Measurements from ENCODE around the gene PRDM12.

Gene PRDM12

DNA sequence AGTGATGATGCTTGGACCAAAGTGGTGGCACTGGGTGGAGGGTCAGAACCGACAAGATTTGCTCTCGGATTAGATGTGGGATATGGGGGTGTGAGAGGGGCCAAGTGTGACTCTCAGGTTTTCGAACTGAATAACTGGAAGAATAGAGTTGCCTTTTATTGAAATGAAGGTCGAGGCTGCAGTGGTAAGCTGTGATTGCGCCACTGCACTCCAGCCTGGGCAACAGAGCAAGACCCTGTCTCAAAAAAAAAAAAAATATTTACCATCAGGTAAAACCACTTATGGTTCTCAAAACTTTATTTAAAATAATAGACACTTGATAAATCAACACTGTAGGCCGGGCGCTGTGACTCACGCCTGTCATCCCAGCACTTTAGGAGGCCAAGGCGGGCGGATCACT lies 56.4 kb downstream of the PRDM12 start:
- no peak for DNase-seq (ENCODE audit: low read depth)

DNA sequence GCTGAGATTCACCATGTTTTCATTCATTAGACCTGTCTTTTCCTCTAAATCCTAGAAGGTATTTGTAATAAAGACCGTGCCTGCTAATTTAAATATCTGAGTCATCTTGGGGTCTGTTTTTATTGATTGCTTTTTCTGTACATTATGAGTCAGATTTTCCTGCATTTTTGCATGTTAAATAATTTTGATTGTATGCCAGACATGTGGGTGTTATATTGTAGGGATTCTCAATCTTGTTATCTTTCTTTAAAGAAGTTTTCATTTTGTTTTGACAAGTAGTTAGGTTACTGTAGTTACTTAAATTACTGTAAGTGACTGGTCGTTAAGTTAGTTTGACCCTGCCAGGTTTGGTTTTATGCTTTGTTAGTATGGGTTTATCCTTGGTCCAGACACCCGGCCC lies 64.3 kb downstream of the PRDM12 start:
- no peak for DNase-seq (ENCODE audit: low read depth)

DNA sequence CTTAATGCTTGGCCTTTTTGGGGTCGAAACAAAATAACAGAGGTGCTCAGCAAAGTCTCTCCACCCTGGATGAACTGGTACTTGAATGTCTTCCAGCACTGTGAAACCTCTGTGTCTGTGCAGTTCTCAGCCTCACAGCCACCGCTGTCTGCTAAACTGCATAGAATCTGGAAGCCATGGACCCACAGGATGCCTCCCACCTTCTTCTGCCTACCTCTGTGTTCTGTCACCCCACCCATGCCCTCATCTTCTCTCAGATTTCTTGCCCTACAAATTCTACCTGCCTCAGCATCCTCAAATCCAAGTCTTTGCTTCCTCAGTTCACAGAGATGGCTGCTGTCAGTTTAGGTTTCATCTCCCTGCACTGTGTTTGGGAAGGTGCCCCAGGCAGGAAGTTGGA lies 64.8 kb downstream of the PRDM12 start:
- DNase-seq (ENCODE audit: low read depth) = no peak

DNA sequence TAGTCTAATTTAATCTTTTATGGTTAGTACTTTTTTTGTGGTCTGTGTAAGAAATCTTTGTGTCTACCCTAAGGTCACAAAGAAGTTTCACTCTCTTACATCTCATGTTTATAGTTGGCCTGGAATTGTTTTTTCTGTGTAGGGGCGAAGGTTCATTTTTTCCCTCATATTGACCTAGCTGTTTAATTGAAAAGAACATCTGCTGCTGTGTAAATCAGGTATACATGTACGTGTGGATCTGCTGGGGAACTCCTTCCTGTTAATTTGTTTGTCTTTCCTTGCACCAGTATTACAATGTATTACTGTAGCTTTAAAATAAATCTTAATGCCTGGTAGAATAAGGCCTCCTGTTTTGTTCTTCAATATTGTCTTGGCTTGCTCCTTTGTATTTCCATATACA lies 67.0 kb downstream of the PRDM12 start:
- no peak for DNase-seq (ENCODE audit: low read depth)

DNA sequence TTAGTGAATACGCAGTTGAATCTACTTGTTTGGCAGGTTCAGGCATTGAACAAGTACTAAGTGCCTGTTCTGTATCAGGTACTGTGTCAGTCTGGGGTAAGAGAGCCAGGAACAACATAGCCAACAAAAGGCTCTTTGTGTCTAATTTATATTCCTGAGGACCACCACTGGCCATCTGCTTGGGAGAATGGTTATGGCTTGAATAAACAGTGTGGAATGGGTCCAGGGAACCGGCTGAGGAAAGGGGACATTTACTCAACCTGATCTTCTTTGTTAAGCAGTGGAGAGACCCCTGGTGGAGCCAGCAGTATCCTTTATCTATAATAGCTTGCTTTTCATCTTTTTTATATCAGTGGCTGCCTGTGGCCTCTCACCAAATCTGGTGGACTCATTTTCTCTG lies 67.7 kb downstream of the PRDM12 start:
- DNase-seq (ENCODE audit: low read depth) = no peak
